ENCODE measurements around the gene TTLL12. TPM values are rescaled to one million over a fixed set of nuclear protein-coding genes. Genes with fewer than 3 reads are reported as not detected.

Gene TTLL12
- 23.6 TPM for total RNA-seq

- DNase-seq: peak; percentile 79
Measured at GRCh38 chr22:43186272-43187170, at the start of gene TTLL12. TTLL12 (minus strand) TSS chr22:43187134; CDS start chr22:43187069, 65 bp downstream.

GRCh38 chr22:43235445-43236409 lies 48.8 kb upstream of the TTLL12 start:
- no peak for DNase-seq

DNA sequence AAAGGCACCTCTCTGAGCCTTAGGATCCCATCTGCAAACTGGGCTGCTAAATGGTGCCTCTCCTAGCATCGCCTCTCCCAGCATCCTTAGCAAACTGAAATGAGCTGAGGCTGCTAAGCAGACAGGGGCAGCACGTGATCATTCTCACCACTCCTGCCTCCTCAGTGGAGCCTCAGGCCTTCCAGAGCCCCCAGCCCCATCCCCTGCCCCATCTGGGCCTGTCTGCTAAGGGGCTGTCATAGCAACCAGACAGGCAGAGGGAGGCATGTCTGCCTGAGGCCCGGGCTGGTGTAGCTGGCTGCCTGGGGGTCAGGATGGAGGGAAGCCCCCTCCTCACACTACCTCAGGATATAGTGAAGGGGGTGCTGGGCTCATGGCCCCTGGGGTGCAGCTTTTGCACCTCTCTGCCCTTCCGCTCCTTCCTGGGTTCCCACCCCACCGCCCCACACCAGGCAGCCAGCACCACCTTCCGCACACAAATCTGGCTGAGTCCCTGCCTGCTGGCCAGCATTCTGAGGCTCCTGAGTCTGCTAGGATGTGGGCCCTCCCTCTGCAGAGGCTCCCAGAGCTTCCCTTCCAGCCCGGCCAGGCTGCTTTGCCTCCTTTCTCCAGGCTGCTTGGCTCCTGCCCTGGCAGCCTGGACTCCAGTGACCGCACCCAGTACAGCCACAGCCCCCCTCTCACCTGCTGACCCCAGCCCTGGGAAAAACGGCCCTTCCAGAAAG lies 47.5 kb upstream of the TTLL12 start:
- no peak for DNase-seq

- no peak for DNase-seq
Measured at GRCh38 chr22:43233529-43233928, 46.6 kb upstream of the TTLL12 start.

DNA sequence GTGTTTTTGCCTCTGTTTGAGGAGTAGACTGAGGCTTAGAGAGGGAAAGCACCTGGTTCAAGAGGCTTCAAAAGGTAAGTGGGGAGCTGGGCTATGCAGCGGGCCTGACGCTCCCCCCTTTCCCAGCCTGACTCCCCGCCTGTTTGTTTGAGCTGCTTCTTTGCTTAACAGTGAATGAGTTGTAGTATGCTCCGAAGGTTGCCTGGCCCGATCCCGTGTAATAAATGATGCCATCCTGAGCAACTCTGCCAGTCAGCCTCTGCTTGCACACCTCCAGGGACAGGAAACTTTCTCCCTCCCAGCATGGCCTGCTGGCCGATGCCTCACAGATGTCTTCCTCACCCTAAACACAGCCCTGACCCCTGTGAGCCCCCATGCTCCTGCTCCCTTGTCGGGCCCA lies 45.5 kb upstream of the TTLL12 start:
- DNase-seq: no peak

- DNase-seq: no peak
Measured at GRCh38 chr22:43231724-43232034, 44.7 kb upstream of the TTLL12 start.

GRCh38 chr22:43230971-43231723 lies 44.2 kb upstream of the TTLL12 start:
- peak; percentile 72 for DNase-seq

DNA sequence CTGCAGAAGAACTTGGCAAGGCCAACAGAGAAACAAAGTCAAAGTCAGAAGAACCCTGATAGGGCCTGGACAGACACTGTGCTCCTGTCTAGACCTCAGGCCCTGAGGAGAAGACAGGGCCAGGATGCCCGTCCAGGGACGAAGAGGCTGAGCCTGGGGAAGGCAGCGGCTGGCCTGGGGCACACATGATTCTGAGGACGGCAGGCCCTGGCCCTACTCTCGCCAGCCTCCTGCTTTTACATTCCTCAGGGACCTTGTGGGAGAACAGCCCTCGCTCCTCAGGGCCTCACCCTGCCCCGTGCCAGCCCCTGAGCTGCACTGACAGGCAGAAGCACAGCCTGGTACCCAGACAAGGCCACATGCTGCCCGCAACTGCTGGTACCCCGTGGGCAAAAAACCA lies 43.6 kb upstream of the TTLL12 start:
- no peak for DNase-seq

GRCh38 chr22:43228863-43229262 lies 41.9 kb upstream of the TTLL12 start:
- DNase-seq: no peak

DNA sequence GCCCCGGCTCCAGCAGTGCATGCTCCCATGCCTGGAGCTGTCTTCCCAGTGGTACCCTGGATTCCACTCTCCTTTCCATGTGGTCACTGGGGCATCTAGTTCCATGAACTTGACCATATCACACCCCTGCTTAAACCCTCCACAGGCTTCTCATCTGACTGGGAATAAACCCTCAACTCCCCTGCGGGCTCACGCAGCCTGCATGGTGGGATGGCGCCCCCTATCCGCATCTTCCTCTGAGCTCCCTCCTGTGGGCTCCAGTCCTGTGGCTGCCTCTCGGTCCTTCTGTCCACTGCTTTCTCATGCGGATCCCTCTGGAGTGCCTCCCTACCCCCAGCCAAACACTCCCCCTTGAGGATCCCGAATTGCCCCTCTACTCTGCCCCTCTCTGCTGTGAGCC lies 41.4 kb upstream of the TTLL12 start:
- no peak for DNase-seq

DNA sequence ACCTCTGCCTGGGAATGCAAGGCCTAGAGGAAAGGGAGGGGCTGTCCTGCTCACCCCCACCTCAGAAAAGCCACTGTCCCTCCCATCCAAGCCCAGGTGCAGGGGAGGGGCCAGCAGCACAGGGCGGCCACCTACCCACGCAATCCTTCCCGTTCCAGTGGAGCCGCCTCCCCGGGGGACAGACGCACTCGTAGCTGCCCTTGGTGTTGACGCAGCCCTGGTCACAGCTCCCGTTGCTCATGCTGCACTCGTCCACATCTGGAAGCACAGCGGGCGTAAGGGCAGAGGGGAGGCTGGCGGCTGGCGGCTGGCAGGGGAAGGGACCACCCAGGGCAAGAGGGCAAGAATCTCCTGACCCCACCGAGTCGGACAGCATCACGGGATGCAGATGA lies 40.3 kb upstream of the TTLL12 start:
- DNase-seq: no peak

GRCh38 chr22:43226377-43227238 lies 39.7 kb upstream of the TTLL12 start:
- DNase-seq: peak; percentile 65

DNA sequence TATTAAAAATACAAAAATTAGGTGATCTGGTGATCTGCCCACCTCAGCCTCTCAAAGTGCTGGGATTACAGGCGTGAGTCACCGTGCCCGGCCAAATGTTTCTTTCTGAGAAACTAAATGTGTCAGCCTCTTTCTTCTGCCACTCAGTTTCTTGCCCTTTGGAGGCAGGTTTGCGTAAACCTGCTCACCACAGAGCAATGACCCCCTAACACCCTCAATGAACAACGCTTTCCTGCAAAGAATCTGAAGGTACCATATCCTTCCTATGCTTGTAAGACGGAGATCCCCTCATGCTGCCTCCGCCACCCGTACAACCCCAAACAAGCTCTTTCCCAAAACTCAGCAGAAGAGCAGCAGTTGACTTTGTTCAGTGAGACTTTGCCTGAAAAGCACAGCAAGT lies 38.7 kb upstream of the TTLL12 start:
- no peak for DNase-seq

GRCh38 chr22:43222987-43223386 lies 36.1 kb upstream of the TTLL12 start:
- DNase-seq: no peak

GRCh38 chr22:43222262-43222661 lies 35.3 kb upstream of the TTLL12 start:
- DNase-seq: no peak

- DNase-seq: no peak
Measured at GRCh38 chr22:43220625-43221380, 33.9 kb upstream of the TTLL12 start.

DNA sequence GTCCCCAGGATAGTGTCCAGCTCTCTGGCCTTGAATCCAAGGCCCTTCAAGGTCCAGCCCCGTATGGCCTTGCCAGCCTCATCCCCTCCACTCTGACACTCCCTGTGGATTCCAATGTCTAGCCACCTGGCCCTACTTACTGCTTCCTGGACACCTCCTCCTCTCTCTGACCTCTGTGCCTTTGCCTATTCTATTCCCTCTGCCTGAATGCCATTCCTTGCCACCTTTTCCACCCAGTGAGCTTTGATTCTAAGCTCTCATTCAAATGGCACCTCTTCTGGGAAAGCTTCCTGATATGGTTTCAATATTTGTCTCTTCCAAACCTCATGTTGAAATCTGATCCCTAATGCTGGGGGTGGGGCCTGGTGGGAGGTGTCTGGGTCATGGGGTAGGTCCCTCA lies 31.9 kb upstream of the TTLL12 start:
- no peak for DNase-seq

DNA sequence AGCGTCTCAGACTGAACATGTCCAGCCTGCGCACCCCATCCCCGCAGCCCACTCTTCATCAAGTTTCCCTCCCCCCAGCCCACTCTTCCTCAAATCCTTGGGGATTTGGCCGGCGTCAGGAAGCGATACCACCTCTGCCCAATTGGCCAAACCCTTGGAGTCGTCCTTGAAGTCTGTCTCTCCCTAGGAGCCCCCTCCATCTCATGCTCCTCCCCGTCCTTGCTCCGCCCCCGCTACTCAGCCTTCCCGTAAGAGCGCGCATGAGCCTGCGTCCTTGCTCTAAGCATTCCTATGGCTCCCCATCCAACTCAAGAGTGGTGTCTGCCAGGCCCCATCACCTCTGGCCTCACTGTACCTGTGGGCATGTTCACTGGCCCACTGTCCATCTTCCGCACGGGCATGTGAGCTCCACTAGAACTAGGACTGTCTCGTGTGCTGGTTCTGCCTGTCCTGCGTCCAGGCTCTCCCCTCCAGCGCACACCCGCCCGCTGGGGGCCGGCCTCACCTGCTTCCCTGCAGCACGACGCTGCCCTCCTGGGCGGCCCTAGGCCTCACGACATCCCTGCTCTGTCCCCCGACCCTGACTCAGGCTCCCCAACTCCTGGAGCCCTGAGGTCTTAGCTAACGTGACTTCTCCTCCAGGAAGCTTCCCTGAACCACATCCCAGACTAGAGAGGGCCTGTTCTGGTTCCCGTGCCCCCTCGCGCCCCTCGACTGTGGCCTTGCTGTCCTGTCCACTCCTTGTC lies 30.5 kb upstream of the TTLL12 start:
- no peak for DNase-seq

DNA sequence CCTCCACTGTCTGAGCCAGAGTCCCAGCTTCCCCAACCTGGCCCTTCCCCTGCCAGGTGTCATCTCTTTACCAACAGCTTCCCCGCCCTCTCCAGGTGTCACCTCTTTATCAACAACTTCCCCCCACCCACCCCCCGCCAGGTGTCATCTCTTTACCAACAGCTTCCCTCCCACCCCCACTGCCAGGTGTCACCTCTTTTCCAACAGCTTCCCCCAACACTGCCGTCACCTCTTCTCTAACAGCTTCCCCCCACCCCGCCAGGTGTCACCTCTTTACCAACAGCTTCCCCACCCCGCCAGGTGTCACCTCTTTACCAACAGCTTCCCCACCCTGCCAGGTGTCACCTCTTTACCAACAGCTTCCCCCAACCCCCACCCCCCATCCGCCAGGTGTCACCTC lies 29.8 kb upstream of the TTLL12 start:
- DNase-seq: no peak

Measured in tongue (tissue), 2 donors.